IMR-90 (cell line): ENCODE data around the gene PHC2. TPM values are rescaled to one million over a fixed set of nuclear protein-coding genes. Genes with fewer than 3 reads are reported as not detected.

Source experiments
- ATAC-seq: fragments of 200-7000 bp; cut with Tn5 transposase; 2 replicates; pipeline ENCODE4 v1.9.1; 2020; ENCODE audit warnings: low read depth, mild to moderate bottlenecking, moderate library complexity
- BruUV-seq: library from RNA; stranded (reverse); fragments of 400-500 nt; replicated peaks from 2 replicates; lab custom pipeline; 2021; lab: Mats Ljungman, UMichigan
- CTCF ChIA-PET: fragments of 300-600 bp; formaldehyde crosslinking; extraction: SDS; loops from one replicate; lab custom pipeline; 2021; ENCODE audit warnings: antibody characterized with exemption; lab: Yijun Ruan, JAX
- POLR2A ChIA-PET: fragments of 300-600 bp; sonication (Branson Sonifier 250); formaldehyde crosslinking; loops from one replicate; lab custom pipeline; 2022; ENCODE audit warnings: antibody characterized with exemption; ENCODE audit not compliant: unreplicated experiment; lab: Charles Lee
- DNase-seq: peaks from one replicate; pipeline ENCODE4 v3.0.0; 2013
- H2AFZ ChIP-seq: replicated peaks from 2 replicates; pipeline ENCODE3; 2013; ENCODE audit warnings: low read length, mild to moderate bottlenecking; ENCODE audit not compliant: poor library complexity
- H2AK5ac ChIP-seq: 2 replicates; pipeline ENCODE4 v1.6.1; 2013; ENCODE audit warnings: low read depth, low read length, inconsistent platforms
- H2AK9ac ChIP-seq: replicated peaks from 2 replicates; pipeline ENCODE3; 2013; ENCODE audit warnings: mild to moderate bottlenecking, low read depth, low read length, moderate library complexity; ENCODE audit not compliant: poor library complexity
- H2BK120ac ChIP-seq: 2 replicates; pipeline ENCODE4 v1.6.1; 2013; ENCODE audit warnings: low read depth, low read length, inconsistent platforms
- H2BK15ac ChIP-seq: 3 replicates; pipeline ENCODE4 v1.6.1; 2013; ENCODE audit warnings: low read depth, low read length, inconsistent platforms
- H2BK20ac ChIP-seq: 2 replicates; pipeline ENCODE4 v1.6.1; 2013; ENCODE audit warnings: low read depth, mild to moderate bottlenecking, inconsistent platforms, low read length, moderate library complexity
- H2BK5ac ChIP-seq: 2 replicates; pipeline ENCODE4 v1.6.1; 2013; ENCODE audit warnings: mild to moderate bottlenecking, low read depth, low read length, inconsistent platforms; ENCODE audit not compliant: poor library complexity, severe bottlenecking
- H3K14ac ChIP-seq: replicated peaks from 2 replicates; pipeline ENCODE4 v1.6.1; 2013; ENCODE audit warnings: low read depth, low read length, inconsistent platforms
- H3K18ac ChIP-seq: 2 replicates; pipeline ENCODE4 v1.6.1; 2013; ENCODE audit warnings: low read depth, low read length, control low read depth
- H3K23ac ChIP-seq: 2 replicates; pipeline ENCODE4 v1.6.1; 2013; ENCODE audit warnings: low read depth, low read length, inconsistent platforms
- H3K27ac ChIP-seq: 2 replicates; pipeline ENCODE4 v1.5.1; 2013; ENCODE audit warnings: mild to moderate bottlenecking, control low read depth, low read length; ENCODE audit not compliant: insufficient read depth
- H3K27me3 ChIP-seq: 2 replicates; pipeline ENCODE4 v1.6.1; 2013; ENCODE audit warnings: low read length; ENCODE audit not compliant: control insufficient read depth, insufficient read depth
- H3K36me3 ChIP-seq: 2 replicates; pipeline ENCODE4 v1.6.1; 2013; ENCODE audit warnings: low read length, mixed read lengths; ENCODE audit not compliant: control insufficient read depth, insufficient read depth
- H3K4ac ChIP-seq: 2 replicates; pipeline ENCODE4 v1.6.1; 2013; ENCODE audit warnings: low read depth, low read length, inconsistent platforms
- H3K4me1 ChIP-seq: 2 replicates; pipeline ENCODE4 v1.6.1; 2013; ENCODE audit warnings: low read length, mixed read lengths; ENCODE audit not compliant: control insufficient read depth, insufficient read depth
- H3K4me2 ChIP-seq: 2 replicates; pipeline ENCODE4 v1.6.1; 2013; ENCODE audit warnings: low read depth, mild to moderate bottlenecking, control low read depth, low read length, moderate library complexity
- H3K4me3 ChIP-seq: 2 replicates; pipeline ENCODE4 v1.5.1; 2013; ENCODE audit warnings: low read depth, mild to moderate bottlenecking, control low read depth, low read length, moderate library complexity; ENCODE audit not compliant: insufficient read depth
- H3K56ac ChIP-seq: 2 replicates; pipeline ENCODE4 v1.6.1; 2013; ENCODE audit warnings: low read length, inconsistent platforms; ENCODE audit not compliant: insufficient read depth; ENCODE audit errors: extremely low read depth
- H3K79me1 ChIP-seq, 2 experiments: 2 replicates each; pipeline ENCODE4 v1.6.1; 2013; ENCODE audit warnings: low read length in 2 of 2, inconsistent platforms in 1 of 2, low read depth in 1 of 2
- H3K9ac ChIP-seq: 2 replicates; pipeline ENCODE4 v1.6.1; 2013; ENCODE audit warnings: low read depth, low read length, control low read depth
- H3K9me1 ChIP-seq: 2 replicates; pipeline ENCODE4 v1.6.1; 2013; ENCODE audit warnings: low read length, inconsistent platforms; ENCODE audit not compliant: insufficient read depth
- H3K9me3 ChIP-seq: 2 replicates; pipeline ENCODE4 v1.6.1; 2013; ENCODE audit warnings: low read length; ENCODE audit not compliant: control insufficient read depth, insufficient read depth
- H4K20me1 ChIP-seq: 2 replicates; pipeline ENCODE4 v1.6.1; 2013; ENCODE audit warnings: low read length, inconsistent platforms; ENCODE audit not compliant: insufficient read depth
- H4K5ac ChIP-seq: 2 replicates; pipeline ENCODE4 v1.6.1; 2013; ENCODE audit warnings: mild to moderate bottlenecking, low read depth, low read length, control low read depth
- H4K8ac ChIP-seq, 2 experiments: 2 replicates each; pipeline ENCODE4 v1.6.1; 2013; ENCODE audit warnings: low read depth in 2 of 2, low read length in 2 of 2, control low read depth in 1 of 2, inconsistent platforms in 1 of 2
- H4K91ac ChIP-seq: 2 replicates; pipeline ENCODE4 v1.6.1; 2013; ENCODE audit warnings: low read depth, low read length, inconsistent platforms; ENCODE audit not compliant: insufficient read depth
- BHLHE40 ChIP-seq: fragments of 150-350 bp; IDR thresholded peaks from 2 replicates; pipeline ENCODE4 v1.6.1; 2016; ENCODE audit warnings: mild to moderate bottlenecking, low read depth, low read length
- CEBPB ChIP-seq: IDR thresholded peaks from 2 replicates; pipeline ENCODE4 v1.6.1; 2012; ENCODE audit warnings: low read depth, low read length, improper control_type of control experiment
- CHD1 ChIP-seq: IDR thresholded peaks from 2 replicates; pipeline ENCODE4 v1.6.1; 2012; ENCODE audit warnings: low read depth, low read length, improper control_type of control experiment
- ELK1 ChIP-seq: fragments of 150-350 bp; IDR thresholded peaks from 2 replicates; pipeline ENCODE4 v1.6.1; 2016; ENCODE audit warnings: low read depth, mild to moderate bottlenecking, low read length, moderate library complexity, borderline replicate concordance
- FOS ChIP-seq: fragments of 150-350 bp; IDR thresholded peaks from 2 replicates; pipeline ENCODE4 v1.6.1; 2016; ENCODE audit warnings: low read depth, low read length
- MAFK ChIP-seq: IDR thresholded peaks from 2 replicates; pipeline ENCODE4 v1.6.1; 2012; ENCODE audit warnings: low read depth, low read length, improper control_type of control experiment
- MAZ ChIP-seq: IDR thresholded peaks from 2 replicates; pipeline ENCODE4 v1.6.1; 2012; ENCODE audit warnings: low read depth, mild to moderate bottlenecking, low read length, improper control_type of control experiment, moderate library complexity, borderline replicate concordance
- MXI1 ChIP-seq: IDR thresholded peaks from 2 replicates; pipeline ENCODE4 v1.6.1; 2012; ENCODE audit warnings: low read depth, mild to moderate bottlenecking, low read length, moderate library complexity, borderline replicate concordance
- NFE2L2 ChIP-seq: fragments of 150-350 bp; IDR thresholded peaks from 2 replicates; pipeline ENCODE4 v1.6.1; 2016; ENCODE audit warnings: low read depth, mild to moderate bottlenecking, low read length
- POLR2A ChIP-seq: IDR thresholded peaks from 2 replicates; pipeline ENCODE4 v1.6.1; 2012; ENCODE audit warnings: mild to moderate bottlenecking, low read depth, low read length
- RAD21 ChIP-seq: IDR thresholded peaks from 2 replicates; pipeline ENCODE4 v1.6.1; 2012; ENCODE audit warnings: low read length, improper control_type of control experiment
- RCOR1 ChIP-seq: IDR thresholded peaks from 2 replicates; pipeline ENCODE4 v1.6.1; 2012; ENCODE audit warnings: mild to moderate bottlenecking, low read length, improper control_type of control experiment; ENCODE audit not compliant: insufficient replicate concordance
- RFX5 ChIP-seq: IDR thresholded peaks from 2 replicates; pipeline ENCODE4 v1.8.0; 2012; ENCODE audit warnings: low read depth, mild to moderate bottlenecking, low read length, moderate library complexity
- SMC3 ChIP-seq: fragments of 150-350 bp; IDR thresholded peaks from 2 replicates; pipeline ENCODE4 v1.6.1; 2016; ENCODE audit warnings: low read depth, mild to moderate bottlenecking, antibody characterized with exemption, low read length, moderate library complexity
- WGBS, 2 experiments: methylation state at CpG; one replicate each; pipeline versions ENCODE4 v1.1.5 to v1.1.7; 2013; ENCODE audit warnings: missing lambda C conversion rate in 2 of 2; ENCODE audit not compliant: insufficient read length in 1 of 2; ENCODE audit errors: extremely low coverage in 2 of 2; 5-methylcytosine and 5-hydroxymethylcytosine counted together
- dilution Hi-C: fragments of 300-500 bp; cut with HindIII; formaldehyde crosslinking; loops from one replicate; pipeline ENCODE4 v1.14.3; 2018; ENCODE audit warnings: low sequenced_read_pairs; ENCODE audit not compliant: unreplicated experiment
- in situ Hi-C: fragments of 300-500 bp; cut with MboI; formaldehyde crosslinking; loops from 3 replicates; pipeline ENCODE4 v1.14.3; 2019; ENCODE audit warnings: low sequenced_read_pairs, inconsistent platforms, mixed read lengths
- intact Hi-C: fragments of 100-400 bp; cut with micrococcal nuclease; formaldehyde crosslinking; loops from 2 replicates; pipeline ENCODE4 v1.10.0; 2022
- polyA plus RNA-seq, 3 experiments: library from polyadenylated mRNA; depleted of rRNA; stranded (reverse); fragments of >200 nt; gene quantifications; 2 replicates each; pipeline ENCODE4 v1.2.3, GENCODE V29; 2012; ENCODE audit warnings: low replicate concordance in 1 of 3
- total RNA-seq: library from RNA; depleted of rRNA; stranded (reverse); fragments of >200 nt; gene quantifications from 2 replicates; pipeline ENCODE4 v1.2.3, GENCODE V29; 2012
- TF ChIP-seq, protein P1 (sequence below): conservative IDR thresholded peaks from 2 replicates; pipeline ENCODE4 v1.5.1; 2012; ENCODE audit warnings: mild to moderate bottlenecking, low read depth, low read length, improper control_type of control experiment
- TF ChIP-seq, protein P2 (sequence below): fragments of 150-350 bp; IDR thresholded peaks from 2 replicates; pipeline ENCODE4 v1.6.1; 2017; ENCODE audit warnings: mild to moderate bottlenecking, antibody characterized with exemption, low read length, low read depth

The PHC2 gene
- total and polyA plus RNA-seq, 2 of the 4 experiments (the other 2 are of a cell fraction) = 46.4 to 98.1 TPM

- Histone ChIP-seq H3K9me1 (peaks cover 24% of the 10 kb centered on the region), H3K14ac (no peak overlapping the region), H3K4me3 (no peak overlapping the region), H3K23ac (no peak overlapping the region), H3K79me1 (peaks cover 2 to 19% of the 10 kb centered on the region in 2 experiments; a peak in 3 of 4 replicates), H2AK9ac (no peak overlapping the region), H3K18ac (no peak overlapping the region), H2BK5ac (no peak overlapping the region), H3K27ac (no peak overlapping the region), H3K27me3 (no peaks in the 10 kb centered on the region), H2AFZ (no peak overlapping the region), H4K5ac (no peak overlapping the region), H3K4me2 (no peak overlapping the region), H3K36me3 (no peaks in the 10 kb centered on the region), H2BK20ac (no peak overlapping the region), H3K9me3 (no peaks in the 10 kb centered on the region), H2AK5ac (no peak overlapping the region), H3K4me1 (peaks cover 35% of the 10 kb centered on the region), H2BK120ac (no peak overlapping the region), H4K91ac (no peak overlapping the region), H2BK15ac (no peak overlapping the region), H3K56ac (no peak overlapping the region), H4K8ac (no peak overlapping the region), H3K9ac (no peak overlapping the region), H4K20me1 (no peaks in the 10 kb centered on the region; the same call in 1 of the 2 replicates), H3K4ac (no peak overlapping the region; the same call in 1 of the 2 replicates)
- intact Hi-C loops = no loop called here
- TF ChIP-seq RAD21 (no peak), FOS (no peak), MXI1 (no peak), CHD1 (no peak), RFX5 (no peak), SMC3 (no peak), NFE2L2 (no peak), BHLHE40 (no peak), CEBPB (no peak), MAZ (no peak), ELK1 (no peak), RCOR1 (no peak), MAFK (no peak), POLR2A (no peak)
- TF ChIP-seq, protein P1, sequence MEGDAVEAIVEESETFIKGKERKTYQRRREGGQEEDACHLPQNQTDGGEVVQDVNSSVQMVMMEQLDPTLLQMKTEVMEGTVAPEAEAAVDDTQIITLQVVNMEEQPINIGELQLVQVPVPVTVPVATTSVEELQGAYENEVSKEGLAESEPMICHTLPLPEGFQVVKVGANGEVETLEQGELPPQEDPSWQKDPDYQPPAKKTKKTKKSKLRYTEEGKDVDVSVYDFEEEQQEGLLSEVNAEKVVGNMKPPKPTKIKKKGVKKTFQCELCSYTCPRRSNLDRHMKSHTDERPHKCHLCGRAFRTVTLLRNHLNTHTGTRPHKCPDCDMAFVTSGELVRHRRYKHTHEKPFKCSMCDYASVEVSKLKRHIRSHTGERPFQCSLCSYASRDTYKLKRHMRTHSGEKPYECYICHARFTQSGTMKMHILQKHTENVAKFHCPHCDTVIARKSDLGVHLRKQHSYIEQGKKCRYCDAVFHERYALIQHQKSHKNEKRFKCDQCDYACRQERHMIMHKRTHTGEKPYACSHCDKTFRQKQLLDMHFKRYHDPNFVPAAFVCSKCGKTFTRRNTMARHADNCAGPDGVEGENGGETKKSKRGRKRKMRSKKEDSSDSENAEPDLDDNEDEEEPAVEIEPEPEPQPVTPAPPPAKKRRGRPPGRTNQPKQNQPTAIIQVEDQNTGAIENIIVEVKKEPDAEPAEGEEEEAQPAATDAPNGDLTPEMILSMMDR = no peak
- TF ChIP-seq, protein P2, sequence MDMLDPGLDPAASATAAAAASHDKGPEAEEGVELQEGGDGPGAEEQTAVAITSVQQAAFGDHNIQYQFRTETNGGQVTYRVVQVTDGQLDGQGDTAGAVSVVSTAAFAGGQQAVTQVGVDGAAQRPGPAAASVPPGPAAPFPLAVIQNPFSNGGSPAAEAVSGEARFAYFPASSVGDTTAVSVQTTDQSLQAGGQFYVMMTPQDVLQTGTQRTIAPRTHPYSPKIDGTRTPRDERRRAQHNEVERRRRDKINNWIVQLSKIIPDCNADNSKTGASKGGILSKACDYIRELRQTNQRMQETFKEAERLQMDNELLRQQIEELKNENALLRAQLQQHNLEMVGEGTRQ = no peak
- ATAC-seq (no peak), DNase-seq (no peak)
- POLR2A ChIA-PET = no interaction called here
- in situ Hi-C loops = no loop called here
- CTCF ChIA-PET = no interaction called here
- BruUV-seq = no TSS peak
- no CpG with 5 or more reads among the region's 1 CpG for WGBS, 2 experiments
- dilution Hi-C loops = no loop called here
Observed at GRCh38 chr1:33378524-33378923, 52.4 kb downstream of the PHC2 start.
